ENCODE data around the gene NSUN3.

Gene NSUN3

DNA sequence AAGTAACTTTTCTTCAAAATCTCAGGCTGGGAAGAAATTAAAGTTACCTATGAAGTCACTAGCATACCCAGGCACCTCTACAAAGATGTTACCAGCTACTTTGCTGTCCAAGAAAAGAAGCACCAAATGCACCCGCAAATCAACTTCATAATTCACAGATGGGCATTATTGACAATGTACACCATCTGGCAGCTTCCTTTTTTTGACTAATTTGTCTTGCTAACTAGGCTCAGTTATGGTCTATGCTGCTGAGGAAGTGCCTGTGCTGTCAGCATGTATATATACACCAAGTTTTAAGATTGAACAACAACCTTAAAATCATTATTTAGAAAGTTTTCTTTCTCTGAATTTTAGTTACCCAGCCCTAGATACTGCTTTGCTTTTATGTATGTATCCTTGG is 93.8 kb downstream of the NSUN3 start:
- no peak overlapping the region for H3K4me3 ChIP-seq (ENCODE audit: low read depth, low read length)
- no peak overlapping the region for H2AFZ ChIP-seq (ENCODE audit: low read length, unreplicated experiment)

DNA sequence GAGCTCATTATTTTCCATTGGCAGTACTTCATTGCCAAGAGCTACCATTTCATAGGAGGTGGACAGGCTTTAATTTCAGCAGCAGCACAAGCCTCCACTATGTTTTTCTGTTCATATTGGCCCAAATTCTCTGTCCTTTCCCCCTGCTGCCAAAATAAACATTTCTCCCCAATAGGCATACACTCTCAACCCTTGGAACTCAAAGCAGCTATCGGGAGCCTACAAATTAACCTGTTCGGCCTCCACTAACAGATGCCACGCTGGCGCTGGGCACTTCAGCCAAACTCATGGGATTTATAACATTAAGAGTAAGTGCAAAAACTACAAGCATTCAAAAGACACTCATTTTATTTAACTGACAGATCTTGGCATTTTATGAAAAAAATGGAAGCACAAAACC is 95.7 kb downstream of the NSUN3 start:
- Histone ChIP-seq H3K4me3 (ENCODE audit: low read depth, low read length) (peak overlapping the region; percentile 72), H3K27me3 (ENCODE audit: insufficient read depth, low read length) (no peaks in the 10 kb centered on the region), H3K36me3 (ENCODE audit: insufficient read depth, low read length) (no peaks in the 10 kb centered on the region), H3K4me1 (ENCODE audit: control insufficient read depth, insufficient read depth, low read length, unreplicated experiment) (peaks cover 28% of the 10 kb centered on the region), H3K27ac (ENCODE audit: low read depth, low read length) (peak overlapping the region; percentile 87), H3K79me2 (ENCODE audit: control insufficient read depth, insufficient read depth, low read length, unreplicated experiment) (no peaks in the 10 kb centered on the region), H2AFZ (ENCODE audit: low read length, unreplicated experiment) (peak overlapping the region; percentile 63)

More for the DNA sequence above, 93.8 kb downstream of the NSUN3 start:
- Histone ChIP-seq H3K27me3 (ENCODE audit: insufficient read depth, low read length) (no peaks in the 10 kb centered on the region), H3K27ac (ENCODE audit: low read depth, low read length) (no peak overlapping the region), H3K36me3 (ENCODE audit: insufficient read depth, low read length) (no peaks in the 10 kb centered on the region), H3K79me2 (ENCODE audit: control insufficient read depth, insufficient read depth, low read length, unreplicated experiment) (no peaks in the 10 kb centered on the region), H3K4me1 (ENCODE audit: control insufficient read depth, insufficient read depth, low read length, unreplicated experiment) (peaks cover 22% of the 10 kb centered on the region)

DNA sequence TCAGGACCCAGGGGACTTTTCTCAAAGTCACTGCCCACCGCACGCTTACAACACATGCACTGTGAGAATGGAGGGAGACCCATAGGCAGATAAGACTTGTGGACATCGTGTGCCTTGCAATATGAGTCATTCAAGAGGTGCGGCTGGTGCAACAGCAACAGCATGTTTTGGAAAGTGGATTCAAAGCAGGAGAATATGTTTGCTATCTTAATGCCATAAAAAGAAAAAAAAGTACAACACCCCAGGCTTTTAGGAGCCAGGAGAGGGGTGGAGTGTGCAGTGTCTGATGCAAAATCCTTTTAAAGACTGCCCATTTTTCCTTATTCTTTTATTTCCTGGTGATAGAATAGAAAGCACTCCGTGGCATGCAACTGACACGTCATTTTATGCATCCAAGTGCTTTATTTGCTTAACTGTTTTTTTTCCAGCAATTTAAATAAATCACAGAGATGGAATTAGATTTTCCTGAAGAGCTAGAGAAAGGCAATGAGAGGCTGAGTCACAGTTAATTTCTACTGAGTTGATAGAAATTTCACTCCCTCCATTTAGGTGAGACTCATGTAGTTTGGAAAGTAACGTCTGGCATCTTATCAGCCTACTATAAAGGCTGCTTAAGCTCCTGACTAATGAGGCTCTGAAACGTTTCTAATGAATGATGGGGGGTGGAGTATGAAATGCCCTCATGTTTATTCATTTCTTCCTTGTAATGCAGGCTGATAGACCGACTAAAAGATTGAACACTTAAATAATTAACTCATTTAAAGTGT is 96.4 kb downstream of the NSUN3 start:
- Histone ChIP-seq H3K79me2 (ENCODE audit: control insufficient read depth, insufficient read depth, low read length, unreplicated experiment) (no peaks in the 10 kb centered on the region), H3K4me3 (ENCODE audit: low read depth, low read length) (peak overlapping the region; percentile 72), H3K27ac (ENCODE audit: low read depth, low read length) (peak overlapping the region; percentile 87), H3K4me1 (ENCODE audit: control insufficient read depth, insufficient read depth, low read length, unreplicated experiment) (peaks cover 28% of the 10 kb centered on the region), H3K36me3 (ENCODE audit: insufficient read depth, low read length) (no peaks in the 10 kb centered on the region), H2AFZ (ENCODE audit: low read length, unreplicated experiment) (peak overlapping the region; percentile 91), H3K27me3 (ENCODE audit: insufficient read depth, low read length) (no peaks in the 10 kb centered on the region)

DNA sequence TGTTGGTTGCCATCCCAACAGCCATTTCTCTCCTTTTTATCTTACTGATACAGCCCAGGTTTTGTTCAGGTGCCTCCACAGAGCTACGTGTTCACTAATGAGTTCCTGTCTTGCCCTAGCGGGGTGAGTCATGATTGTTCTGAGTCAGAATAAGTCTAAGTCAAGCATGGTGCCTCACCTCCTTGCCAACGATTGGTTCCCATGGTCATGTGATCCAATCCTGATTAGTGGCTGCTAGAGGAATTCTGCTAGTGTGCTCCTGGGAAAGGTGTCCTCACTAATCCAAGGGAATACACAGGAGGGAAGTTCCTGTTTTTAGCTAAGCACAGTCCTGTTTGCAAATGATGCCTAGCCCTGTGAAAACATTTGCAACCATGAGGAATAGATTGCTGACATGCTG is 99.8 kb downstream of the NSUN3 start:
- no peak overlapping the region for H3K27ac ChIP-seq (ENCODE audit: low read depth, low read length)
- no peak overlapping the region for H2AFZ ChIP-seq (ENCODE audit: low read length, unreplicated experiment)
- peaks cover 28% of the 10 kb centered on the region for H3K4me1 ChIP-seq (ENCODE audit: control insufficient read depth, insufficient read depth, low read length, unreplicated experiment)
- no peak overlapping the region for H3K4me3 ChIP-seq (ENCODE audit: low read depth, low read length)
- no peaks in the 10 kb centered on the region for H3K27me3 ChIP-seq (ENCODE audit: insufficient read depth, low read length)
- no peaks in the 10 kb centered on the region for H3K79me2 ChIP-seq (ENCODE audit: control insufficient read depth, insufficient read depth, low read length, unreplicated experiment)
- H3K36me3 ChIP-seq (ENCODE audit: insufficient read depth, low read length) = no peaks in the 10 kb centered on the region

DNA sequence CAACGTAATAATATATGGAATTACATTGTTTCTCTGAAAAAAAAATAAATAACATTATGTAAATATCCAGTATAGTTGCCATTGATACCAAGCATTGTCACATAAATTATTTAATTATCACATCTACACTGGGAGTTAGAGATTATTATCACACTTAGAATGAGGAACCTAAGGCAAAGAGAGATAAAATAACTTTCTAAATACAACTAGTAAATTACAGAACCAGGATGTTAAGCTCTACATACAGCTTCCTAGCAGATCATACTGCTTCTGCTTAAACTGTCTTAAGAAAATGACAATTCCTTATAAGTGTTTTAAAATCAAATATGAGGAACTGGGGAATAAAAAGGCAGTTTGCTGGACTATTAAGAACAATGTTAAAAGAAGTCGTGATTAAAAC is 104.5 kb downstream of the NSUN3 start:
- Histone ChIP-seq H3K4me3 (ENCODE audit: low read depth, low read length) (no peak overlapping the region), H3K27me3 (ENCODE audit: insufficient read depth, low read length) (no peaks in the 10 kb centered on the region), H3K27ac (ENCODE audit: low read depth, low read length) (no peak overlapping the region), H3K36me3 (ENCODE audit: insufficient read depth, low read length) (no peaks in the 10 kb centered on the region), H3K79me2 (ENCODE audit: control insufficient read depth, insufficient read depth, low read length, unreplicated experiment) (no peaks in the 10 kb centered on the region), H2AFZ (ENCODE audit: low read length, unreplicated experiment) (no peak overlapping the region), H3K4me1 (ENCODE audit: control insufficient read depth, insufficient read depth, low read length, unreplicated experiment) (peaks cover 6% of the 10 kb centered on the region)

DNA sequence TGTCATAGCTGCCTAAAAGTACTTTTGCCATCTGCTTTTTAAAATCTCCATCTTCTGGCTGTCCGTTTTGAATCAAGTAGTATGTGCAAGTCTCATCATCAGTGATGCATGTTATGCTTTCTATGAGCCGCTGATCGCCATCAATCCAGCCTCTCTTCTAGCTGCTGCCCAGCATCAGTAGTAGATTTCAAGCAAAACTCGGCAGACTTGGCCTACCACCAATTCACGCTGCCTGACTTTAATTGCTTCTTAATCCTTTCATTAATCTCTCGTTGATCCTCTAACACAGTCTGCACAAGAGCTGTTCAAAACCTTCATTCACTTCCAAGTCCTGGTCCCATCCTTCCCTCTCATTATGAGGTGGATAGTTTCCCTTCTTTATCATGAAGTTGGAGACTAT is 104.9 kb downstream of the NSUN3 start:
- no peaks in the 10 kb centered on the region for H3K27me3 ChIP-seq (ENCODE audit: insufficient read depth, low read length)
- H2AFZ ChIP-seq (ENCODE audit: low read length, unreplicated experiment) = no peak overlapping the region
- no peak overlapping the region for H3K4me3 ChIP-seq (ENCODE audit: low read depth, low read length)
- no peaks in the 10 kb centered on the region for H3K36me3 ChIP-seq (ENCODE audit: insufficient read depth, low read length)
- H3K27ac ChIP-seq (ENCODE audit: low read depth, low read length) = no peak overlapping the region
- H3K79me2 ChIP-seq (ENCODE audit: control insufficient read depth, insufficient read depth, low read length, unreplicated experiment) = no peaks in the 10 kb centered on the region
- peaks cover 2% of the 10 kb centered on the region for H3K4me1 ChIP-seq (ENCODE audit: control insufficient read depth, insufficient read depth, low read length, unreplicated experiment)

DNA sequence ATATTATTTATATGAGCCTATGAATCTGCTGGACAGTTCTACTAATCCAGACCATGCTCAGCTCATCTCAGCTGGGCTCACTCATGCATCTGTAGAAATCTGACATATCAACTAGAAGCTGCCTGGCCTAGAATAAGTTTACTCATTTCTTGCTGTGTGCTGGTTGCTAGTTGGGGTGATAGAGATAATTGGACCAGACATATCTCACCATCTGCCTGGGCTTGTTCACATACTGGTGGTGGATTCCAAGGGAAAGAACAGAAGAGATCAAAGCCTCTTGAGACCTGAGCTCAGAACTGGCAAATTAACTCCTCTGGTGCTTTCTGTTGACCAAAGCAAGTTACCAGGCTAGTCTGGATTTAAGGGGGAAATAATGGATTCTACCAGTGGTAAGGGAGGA is 109.1 kb downstream of the NSUN3 start:
- no peak overlapping the region for H2AFZ ChIP-seq (ENCODE audit: low read length, unreplicated experiment)
- H3K4me1 ChIP-seq (ENCODE audit: control insufficient read depth, insufficient read depth, low read length, unreplicated experiment) = peaks cover 13% of the 10 kb centered on the region
- no peak overlapping the region for H3K27ac ChIP-seq (ENCODE audit: low read depth, low read length)
- H3K4me3 ChIP-seq (ENCODE audit: low read depth, low read length) = no peak overlapping the region
- H3K79me2 ChIP-seq (ENCODE audit: control insufficient read depth, insufficient read depth, low read length, unreplicated experiment) = no peaks in the 10 kb centered on the region
- no peaks in the 10 kb centered on the region for H3K27me3 ChIP-seq (ENCODE audit: insufficient read depth, low read length)
- no peaks in the 10 kb centered on the region for H3K36me3 ChIP-seq (ENCODE audit: insufficient read depth, low read length)

DNA sequence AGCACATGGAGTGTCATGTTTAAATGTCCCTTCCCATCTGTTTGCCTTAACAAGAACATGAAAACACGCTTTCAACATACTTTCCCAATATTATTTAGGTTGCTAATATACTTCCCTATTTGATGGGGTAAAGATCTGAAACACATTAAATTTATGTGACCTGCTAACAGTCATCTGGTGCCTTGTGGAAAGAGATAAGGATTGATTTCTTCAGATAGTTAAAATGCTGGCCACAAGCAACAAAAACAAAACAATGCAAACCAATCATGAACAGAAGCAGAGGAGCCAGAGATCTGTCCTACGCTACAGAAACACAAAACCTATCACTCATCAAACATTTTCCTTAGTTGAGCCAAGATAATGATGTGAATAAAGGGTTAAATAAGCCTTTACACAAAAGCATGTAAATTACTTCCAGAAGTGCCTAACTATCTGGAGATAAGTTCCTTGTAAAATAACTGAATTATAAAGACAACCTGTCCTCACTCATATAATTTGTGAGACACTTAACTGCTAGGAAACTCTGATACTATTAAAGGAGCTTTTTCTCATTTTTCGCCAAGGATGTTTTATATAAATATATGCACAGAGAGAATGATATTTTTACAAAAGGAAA is 109.9 kb downstream of the NSUN3 start:
- Histone ChIP-seq H3K4me1 (ENCODE audit: control insufficient read depth, insufficient read depth, low read length, unreplicated experiment) (peaks cover 22% of the 10 kb centered on the region), H3K27me3 (ENCODE audit: insufficient read depth, low read length) (no peaks in the 10 kb centered on the region), H3K36me3 (ENCODE audit: insufficient read depth, low read length) (no peaks in the 10 kb centered on the region), H3K79me2 (ENCODE audit: control insufficient read depth, insufficient read depth, low read length, unreplicated experiment) (no peaks in the 10 kb centered on the region), H3K27ac (ENCODE audit: low read depth, low read length) (no peak overlapping the region), H2AFZ (ENCODE audit: low read length, unreplicated experiment) (no peak overlapping the region), H3K4me3 (ENCODE audit: low read depth, low read length) (no peak overlapping the region)

DNA sequence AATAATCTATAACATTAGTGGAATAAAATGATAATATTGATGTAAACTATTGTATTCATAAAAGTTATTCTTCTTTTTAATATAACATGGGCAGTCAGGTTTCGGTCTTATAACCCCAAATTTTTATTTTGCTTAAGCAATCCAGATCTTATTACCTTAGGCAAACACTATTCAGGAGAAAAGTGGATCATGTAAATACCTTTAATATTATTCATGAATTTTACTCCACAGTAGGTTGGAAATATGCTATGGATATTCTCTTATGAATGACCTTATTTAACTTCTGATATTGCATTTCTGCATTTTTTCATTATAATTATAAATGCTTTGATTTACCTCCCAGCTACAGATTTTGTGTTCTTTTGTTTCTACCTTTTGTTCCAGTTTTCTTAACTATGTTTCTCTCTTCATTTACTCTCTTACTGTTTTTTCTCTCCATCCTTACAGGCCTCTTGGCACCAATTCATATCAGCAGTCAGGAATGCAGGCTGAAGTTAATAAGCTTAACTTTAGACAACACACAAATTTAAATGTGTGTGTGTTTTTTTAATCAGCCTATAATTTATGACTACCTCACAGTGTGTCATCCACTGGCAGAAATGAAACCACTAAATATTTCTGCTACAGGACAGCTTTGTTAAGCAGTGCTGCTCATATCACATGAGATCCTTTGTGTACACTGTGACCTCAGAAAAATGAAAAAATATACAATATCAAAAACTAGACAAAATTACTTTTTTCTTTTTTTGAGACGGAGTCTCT is 111.0 kb downstream of the NSUN3 start:
- Histone ChIP-seq H3K27me3 (ENCODE audit: insufficient read depth, low read length) (no peaks in the 10 kb centered on the region), H2AFZ (ENCODE audit: low read length, unreplicated experiment) (no peak overlapping the region), H3K79me2 (ENCODE audit: control insufficient read depth, insufficient read depth, low read length, unreplicated experiment) (no peaks in the 10 kb centered on the region), H3K27ac (ENCODE audit: low read depth, low read length) (no peak overlapping the region), H3K36me3 (ENCODE audit: insufficient read depth, low read length) (no peaks in the 10 kb centered on the region), H3K4me3 (ENCODE audit: low read depth, low read length) (no peak overlapping the region), H3K4me1 (ENCODE audit: control insufficient read depth, insufficient read depth, low read length, unreplicated experiment) (peaks cover 29% of the 10 kb centered on the region)

DNA sequence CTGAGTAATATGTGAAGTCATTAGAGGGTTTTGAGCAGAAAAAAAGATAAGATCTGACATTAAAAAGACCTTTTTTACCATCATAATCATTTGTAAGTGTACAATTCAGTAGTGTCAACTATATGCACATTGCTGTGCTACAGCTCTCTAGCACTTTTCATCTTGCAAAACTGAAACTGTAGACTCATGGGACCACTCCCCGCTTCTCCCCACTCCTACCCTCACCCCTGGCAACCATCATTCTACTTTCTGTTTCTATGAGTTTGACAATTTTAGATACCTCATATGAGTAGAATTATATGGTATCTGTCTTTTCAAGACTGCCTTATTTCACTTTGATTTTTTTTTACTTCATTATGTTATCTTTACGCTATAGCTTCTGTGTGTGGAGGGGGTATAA is 112.8 kb downstream of the NSUN3 start:
- Histone ChIP-seq H3K27ac (ENCODE audit: low read depth, low read length) (no peak overlapping the region), H3K79me2 (ENCODE audit: control insufficient read depth, insufficient read depth, low read length, unreplicated experiment) (no peaks in the 10 kb centered on the region), H2AFZ (ENCODE audit: low read length, unreplicated experiment) (no peak overlapping the region), H3K4me1 (ENCODE audit: control insufficient read depth, insufficient read depth, low read length, unreplicated experiment) (peaks cover 29% of the 10 kb centered on the region), H3K27me3 (ENCODE audit: insufficient read depth, low read length) (no peaks in the 10 kb centered on the region), H3K4me3 (ENCODE audit: low read depth, low read length) (no peak overlapping the region), H3K36me3 (ENCODE audit: insufficient read depth, low read length) (no peaks in the 10 kb centered on the region)
